NCI-H2029 treated with DMSO at 0.1 percent for 48 hours (cell line): Measurements from ENCODE around the gene RASA1.
A peak's percentile ranks its signal among the peaks of the same experiment; 100 is the strongest.
"Not testable (repeated sequence)": the region's sequence is repeated elsewhere in the genome, so short reads cannot be mapped to it uniquely, and the experiment has no call there.

Experiments
- DNase-seq: peaks from one replicate; lab custom pipeline; 2025; lab: John Stamatoyannopoulos, UW

RASA1 gene

GRCh38 chr5:87267574-87268125 lies at the start of gene RASA1:
Gene RASA1 (plus strand): TSS chr5:87267883. CDS start chr5:87268452, 569 bp downstream.
- DNase-seq = peak; percentile 79

- DNase-seq = no peak
Measured at GRCh38 chr5:87229780-87230179, 37.9 kb upstream of the RASA1 start.

DNA sequence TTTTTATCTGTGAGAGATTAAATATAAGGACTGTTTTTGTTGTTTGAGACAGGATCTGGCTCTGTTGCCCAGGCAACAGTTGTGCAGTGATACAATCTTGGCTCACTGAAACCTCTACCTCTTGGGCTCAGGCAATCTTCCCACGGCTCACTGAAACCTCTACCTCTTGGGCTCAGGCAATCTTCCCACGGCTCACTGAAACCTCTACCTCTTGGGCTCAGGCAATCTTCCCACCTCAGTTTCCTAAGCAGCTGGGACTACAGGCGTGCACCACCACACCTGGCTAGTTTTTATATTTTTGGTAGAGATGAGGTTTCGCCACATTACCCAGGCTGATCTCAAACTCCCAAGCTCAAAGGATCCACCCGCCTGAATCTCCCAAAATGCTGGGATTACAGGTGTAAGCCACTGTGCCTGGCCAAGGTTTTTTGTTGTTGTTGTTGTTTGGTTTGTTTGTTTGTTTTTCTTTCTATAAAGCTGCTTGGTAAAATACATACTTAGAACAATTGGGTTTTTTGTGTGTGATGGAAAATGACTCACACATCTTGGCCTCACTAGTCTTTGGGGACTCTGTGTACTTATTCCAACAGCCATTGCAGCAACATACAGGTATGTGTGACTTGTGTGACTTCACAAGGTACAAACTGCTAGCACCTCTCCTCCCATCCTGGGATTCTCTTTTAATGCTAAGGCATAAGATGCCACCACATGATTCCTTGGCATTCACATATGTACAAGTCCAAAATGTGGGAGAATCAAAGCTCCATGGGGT lies 36.5 kb upstream of the RASA1 start:
- DNase-seq = no peak

- no peak for DNase-seq
Measured at GRCh38 chr5:87233143-87233542, 34.5 kb upstream of the RASA1 start.

DNA sequence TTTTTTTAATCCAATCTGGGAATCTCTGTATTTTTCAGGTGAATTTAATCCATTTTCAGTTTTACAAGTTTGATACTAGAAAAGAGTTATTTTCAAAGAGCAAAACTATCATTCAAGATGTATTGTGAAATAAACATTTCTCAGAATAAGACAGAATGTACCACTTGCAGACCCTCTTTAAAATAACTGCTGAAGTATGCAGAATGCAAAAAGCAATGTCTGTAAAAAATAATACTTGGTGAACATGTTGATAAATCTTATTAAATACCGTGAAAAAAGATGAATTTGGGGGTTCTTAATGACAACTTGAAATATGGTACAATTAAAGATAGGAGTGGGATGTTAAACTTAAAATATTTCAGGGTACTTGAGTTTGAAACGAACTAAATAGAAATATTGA lies 26.1 kb upstream of the RASA1 start:
- no peak for DNase-seq

DNA sequence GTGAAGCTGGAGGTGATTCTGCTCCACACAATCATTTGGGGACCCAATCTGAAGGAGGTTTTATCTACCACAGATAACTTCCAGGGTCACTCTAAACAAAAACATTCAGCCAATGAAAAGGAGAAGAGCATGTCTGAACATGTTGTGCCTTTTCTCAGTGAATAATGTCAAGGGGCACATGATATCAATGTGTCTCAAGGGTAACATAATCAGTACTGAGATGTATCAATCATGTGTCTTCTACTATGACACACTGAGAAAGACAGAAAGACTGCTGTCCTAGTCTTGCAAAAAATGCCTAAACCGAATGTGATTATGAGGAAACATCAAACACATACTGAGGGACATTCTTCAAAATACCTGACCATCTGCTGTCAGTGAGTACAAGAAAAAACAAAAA lies 25.4 kb upstream of the RASA1 start:
- DNase-seq = no peak

DNA sequence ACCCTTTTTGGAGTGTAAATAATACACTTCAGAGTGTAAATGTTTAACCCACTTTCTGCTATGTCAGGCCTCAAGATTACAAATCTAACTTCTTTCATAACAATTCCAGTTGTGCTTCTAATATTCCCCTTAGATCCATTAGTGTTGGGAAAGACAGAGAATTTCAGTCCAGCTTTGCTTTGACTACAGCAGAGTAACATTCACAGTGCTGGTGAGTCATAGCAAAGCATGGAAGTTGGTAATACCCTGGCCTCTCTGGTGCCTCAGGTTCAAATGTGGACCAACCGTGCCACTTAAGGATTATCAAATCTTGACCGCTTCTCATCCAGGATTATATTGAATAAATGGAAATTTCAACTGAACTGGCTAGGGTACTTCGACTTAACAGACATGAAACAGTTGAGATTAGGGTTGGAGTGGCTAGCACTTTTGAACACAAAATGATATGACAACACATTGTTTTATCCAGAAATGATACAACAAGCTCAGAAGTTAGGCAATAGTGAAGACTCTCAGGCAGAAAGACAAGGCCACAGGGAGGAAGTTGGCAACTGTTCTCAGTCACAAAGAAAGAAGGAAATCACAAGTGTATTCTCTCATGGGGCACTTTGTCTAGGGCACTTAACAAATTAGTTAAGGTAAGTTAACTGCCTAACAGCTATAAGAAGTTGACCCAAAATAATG lies 24.4 kb upstream of the RASA1 start:
- DNase-seq = no peak

DNA sequence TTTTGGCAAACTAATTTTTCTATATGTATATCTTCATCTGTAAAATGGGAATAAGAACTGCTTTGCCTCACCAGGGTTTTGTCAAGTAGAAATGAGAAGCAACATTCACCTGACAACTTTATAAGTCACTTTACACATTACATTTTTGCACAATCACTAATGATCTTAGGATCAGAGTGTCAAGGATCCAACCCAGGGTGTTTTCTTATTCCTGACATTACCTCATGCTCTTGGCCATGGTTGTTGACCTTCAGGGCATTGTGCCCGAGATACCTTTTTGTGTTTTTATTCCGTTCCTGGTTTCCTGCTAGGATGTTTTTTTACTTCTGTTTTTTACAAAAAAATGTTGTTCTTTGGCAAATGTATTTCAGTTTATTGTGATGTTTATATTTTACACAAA lies 22.2 kb upstream of the RASA1 start:
- DNase-seq = no peak

DNA sequence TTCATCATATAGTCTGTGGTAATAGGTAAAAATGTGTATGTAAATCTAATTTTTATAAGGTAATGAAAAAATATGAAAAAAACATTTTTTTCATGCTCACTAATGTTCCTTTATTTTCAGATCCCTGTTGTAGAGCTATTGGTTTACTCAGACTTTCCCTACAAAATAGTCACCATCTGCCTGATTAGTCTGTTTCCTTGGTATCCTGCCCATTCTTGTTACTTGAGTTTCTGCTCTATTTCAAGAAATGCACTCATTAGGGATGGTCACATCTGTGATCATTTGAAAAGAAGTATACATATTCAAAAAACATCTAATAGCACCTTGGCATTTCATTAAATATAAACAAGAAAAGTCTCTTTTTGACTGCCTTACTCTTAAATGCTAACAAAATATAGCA lies 21.6 kb upstream of the RASA1 start:
- DNase-seq = no peak

DNA sequence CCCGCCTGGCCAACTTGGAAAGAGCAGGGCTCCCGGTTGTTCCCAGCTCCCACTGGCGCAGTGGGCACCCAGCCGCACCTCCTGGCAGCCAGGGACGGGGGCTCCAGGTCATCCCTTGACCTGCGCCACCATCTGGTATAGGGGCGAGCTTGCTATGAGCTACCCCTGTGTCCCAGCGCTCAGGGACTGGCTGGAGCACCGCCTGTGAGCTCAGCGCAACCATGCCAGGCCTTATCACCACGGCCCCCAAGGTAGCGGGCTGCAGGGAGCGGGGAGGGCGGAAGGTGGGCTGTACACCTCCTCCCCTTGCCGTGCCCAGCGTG lies 15.4 kb upstream of the RASA1 start:
- no peak for DNase-seq

GRCh38 chr5:87254035-87254434 lies 13.6 kb upstream of the RASA1 start:
- DNase-seq = no peak

DNA sequence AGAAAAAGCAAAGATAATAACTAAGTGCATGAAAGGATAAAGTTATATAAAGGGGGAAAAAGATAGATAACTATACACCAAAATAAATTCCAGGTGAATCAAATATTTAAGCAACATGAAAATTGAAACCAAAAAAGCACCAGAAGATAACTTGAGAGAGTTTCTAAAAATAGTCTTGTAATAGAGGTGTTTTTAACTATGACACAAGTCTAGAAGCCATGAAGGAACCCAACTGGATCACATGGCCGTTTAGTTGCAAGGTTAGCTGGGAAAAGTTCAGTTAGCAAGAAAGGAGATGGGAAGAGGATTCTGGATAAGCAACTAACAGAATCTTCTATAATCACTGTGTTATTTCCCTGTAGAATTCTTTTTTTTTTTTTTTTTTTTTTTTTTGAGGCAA lies 9.2 kb upstream of the RASA1 start:
- no peak for DNase-seq

GRCh38 chr5:87260604-87261192 lies 7.0 kb upstream of the RASA1 start:
- DNase-seq = no peak

DNA sequence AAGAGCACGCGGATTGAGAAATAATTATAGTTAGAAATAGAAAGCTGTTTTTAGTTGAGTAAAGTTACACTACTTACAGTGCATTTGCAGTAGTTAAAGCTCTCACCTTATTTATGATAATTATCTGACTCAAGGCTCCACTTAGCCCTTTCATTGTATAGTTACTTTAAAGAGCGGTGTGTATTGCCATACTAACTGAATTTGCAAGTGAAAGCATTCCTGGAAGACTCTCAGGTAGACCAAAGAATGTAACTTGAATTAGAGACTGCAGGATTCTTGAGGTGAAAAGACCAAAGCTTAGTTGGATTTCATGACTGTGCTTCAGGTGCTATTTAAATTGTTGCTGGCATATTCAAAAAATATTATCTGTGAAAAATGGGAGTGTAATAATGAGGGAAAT lies 4.2 kb upstream of the RASA1 start:
- no peak for DNase-seq

DNA sequence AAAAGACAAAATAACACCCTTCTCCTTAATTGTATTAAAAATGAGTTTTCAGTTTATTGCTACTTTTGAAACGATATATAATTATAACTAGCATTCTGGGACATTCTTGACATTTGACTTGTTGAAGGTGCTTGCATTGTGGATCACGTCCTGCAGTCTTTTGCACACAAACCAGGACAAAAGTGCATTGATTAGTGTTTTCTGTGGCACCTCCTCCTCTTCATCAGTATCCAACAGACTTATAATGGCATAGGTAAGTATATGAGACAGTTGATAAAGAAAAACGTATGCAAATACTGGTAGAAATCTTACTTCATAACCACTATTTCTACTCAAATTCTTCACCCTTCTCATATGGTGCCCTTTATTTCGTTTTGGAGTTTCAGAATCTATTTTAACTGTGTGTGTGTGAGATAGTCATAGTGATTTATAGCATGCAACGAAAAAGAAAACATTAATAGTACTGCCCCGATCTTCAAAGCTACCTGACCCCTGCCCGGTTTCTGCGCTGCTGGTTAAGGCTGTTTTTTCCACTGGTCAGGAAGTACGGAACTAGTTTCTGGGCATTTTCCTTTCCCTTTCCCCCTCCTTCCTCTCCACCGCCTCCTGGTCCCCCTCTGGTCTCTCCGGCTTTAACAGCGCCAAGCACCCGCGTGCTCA lies 639 bp upstream of the RASA1 start:
- DNase-seq = no peak

DNA sequence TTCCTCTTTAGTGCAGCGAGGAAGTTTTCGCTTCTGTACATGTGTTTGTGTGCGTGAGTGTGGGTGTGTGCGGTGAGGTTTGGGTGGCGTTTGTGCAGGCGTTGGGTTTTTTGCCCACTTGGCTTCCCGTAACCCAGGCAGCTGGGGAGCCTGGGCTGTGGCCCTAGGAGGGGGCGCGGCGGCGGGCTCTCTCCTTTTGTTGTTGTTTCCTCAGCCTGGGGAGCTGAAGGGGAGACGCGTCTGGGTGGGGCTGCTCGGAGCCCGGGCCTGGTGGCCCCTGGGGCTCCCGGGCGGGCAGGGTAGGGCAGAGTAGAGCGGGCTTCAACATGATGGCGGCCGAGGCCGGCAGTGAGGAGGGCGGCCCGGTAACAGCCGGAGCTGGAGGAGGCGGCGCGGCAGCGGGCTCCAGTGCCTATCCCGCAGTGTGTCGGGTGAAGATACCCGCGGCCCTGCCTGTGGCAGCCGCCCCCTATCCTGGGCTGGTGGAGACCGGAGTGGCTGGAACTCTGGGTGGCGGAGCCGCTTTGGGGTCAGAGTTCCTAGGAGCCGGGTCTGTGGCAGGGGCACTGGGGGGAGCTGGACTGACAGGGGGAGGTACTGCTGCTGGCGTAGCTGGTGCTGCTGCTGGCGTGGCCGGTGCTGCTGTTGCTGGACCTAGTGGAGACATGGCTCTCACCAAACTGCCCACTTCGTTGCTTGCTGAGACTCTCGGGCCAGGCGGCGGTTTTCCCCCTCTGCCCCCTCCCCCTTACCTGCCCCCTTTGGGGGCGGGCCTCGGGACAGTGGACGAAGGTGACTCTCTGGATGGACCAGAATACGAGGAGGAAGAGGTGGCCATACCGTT lies 665 bp downstream of the RASA1 start:
- DNase-seq = peak; percentile 54

DNA sequence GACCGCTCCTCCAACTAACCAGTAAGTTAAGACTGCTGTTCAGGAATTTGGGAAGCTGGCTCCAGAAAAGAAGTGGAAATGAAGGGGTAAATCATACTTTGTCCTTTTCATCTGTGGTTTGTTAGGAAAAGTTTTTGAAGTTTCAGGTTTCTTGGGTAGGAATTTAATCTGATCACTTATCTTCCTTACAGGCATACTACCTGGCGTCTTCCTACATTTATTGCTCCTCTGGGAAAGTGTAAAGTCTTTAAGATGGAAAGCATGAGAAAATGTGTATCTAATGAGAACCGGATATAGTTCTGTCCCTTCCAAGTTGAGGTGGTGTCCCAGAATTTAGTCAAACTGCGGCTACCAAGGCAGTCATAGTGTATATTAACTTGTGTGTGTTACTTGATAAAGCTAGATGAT lies 1.3 kb downstream of the RASA1 start:
- no peak for DNase-seq

DNA sequence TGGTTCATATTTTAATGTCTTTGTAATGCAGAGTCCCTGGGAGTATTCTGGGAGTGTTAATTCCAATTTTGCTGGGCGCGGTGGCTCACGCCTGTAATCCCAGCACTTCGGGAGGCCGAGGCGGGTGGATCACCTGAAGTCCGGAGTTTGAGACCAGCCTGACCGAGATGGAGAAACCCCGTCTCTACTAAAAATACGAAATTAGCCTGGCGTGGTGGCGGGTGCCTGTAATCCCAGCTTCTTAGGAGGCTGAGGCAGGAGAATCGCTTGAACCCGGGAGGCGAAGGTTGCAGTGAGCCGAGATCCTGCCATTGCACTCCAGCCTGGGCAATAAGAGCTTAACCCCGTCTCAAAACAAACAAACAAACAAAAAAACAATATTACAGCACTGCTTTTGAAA lies 3.2 kb downstream of the RASA1 start:
- not testable (repeated sequence) for DNase-seq

GRCh38 chr5:87276655-87277054 lies 9.0 kb downstream of the RASA1 start:
- no peak for DNase-seq

- no peak for DNase-seq
Measured at GRCh38 chr5:87277279-87277835, 9.7 kb downstream of the RASA1 start.

DNA sequence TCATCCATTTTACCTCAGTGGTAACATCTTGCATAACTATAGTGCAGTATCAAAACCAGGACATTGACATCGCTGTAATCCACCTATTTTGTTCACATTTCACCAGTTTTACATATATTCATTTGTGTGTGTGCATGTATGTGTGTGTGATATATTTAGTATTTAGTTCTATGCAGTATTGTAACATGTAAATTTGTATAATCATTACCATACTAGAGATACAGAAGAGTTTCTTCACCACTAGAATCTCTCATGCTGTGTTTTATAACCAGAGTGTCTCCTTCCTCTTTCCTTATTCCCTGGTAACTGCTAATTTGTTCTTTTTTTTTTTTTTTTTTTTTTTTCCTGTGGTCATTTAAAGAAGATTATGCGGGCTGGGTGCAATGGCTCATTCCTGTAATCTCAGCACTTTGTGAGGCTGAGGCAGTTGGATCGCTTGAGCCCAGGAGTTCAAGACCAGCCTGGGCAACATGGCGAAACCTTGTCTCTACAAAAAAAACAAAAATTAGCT lies 11.0 kb downstream of the RASA1 start:
- DNase-seq = no peak
